ENCODE results near the gene CTNND2.

Gene CTNND2

GRCh38 chr5:11224436-11225187 is 679.6 kb downstream of the CTNND2 start:
- DNase-seq, result no peak

GRCh38 chr5:11222169-11222568 is 682.1 kb downstream of the CTNND2 start:
- no peak for DNase-seq

DNA sequence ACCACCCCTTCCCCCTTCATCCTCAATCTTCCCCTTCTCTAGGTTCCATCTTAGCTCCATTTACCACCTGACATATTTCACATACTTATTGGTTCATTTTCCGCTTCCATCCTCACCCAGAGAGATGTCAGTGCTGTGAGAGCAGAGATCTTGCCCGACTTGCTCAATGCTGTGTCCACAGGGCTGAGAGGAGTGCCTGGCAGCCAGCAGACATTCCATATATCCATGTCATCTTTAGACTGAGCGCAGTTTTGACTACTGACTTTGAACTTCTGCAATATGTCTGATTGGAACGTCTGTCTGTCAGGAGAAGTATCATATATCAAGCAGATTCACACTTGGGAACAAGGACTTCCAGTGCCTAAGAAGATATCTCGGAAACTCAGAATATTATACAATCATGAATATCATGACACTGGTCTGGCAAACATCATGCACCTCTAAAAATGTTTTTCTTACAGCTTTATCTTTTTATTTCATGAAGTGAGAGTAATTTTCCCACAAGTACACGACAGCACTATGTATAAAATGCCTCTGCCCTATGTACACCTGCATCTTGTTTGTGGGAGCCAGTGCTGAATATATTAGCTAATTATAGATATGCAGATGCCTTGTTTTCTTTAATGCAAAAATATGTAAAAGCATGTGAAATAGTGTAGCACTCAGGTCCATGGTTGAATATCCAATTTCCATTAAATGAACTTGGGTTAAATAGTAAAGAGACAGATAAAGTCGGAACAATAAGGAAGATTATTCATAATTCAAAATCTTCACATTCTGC is 689.2 kb downstream of the CTNND2 start:
- DNase-seq, result no peak

DNA sequence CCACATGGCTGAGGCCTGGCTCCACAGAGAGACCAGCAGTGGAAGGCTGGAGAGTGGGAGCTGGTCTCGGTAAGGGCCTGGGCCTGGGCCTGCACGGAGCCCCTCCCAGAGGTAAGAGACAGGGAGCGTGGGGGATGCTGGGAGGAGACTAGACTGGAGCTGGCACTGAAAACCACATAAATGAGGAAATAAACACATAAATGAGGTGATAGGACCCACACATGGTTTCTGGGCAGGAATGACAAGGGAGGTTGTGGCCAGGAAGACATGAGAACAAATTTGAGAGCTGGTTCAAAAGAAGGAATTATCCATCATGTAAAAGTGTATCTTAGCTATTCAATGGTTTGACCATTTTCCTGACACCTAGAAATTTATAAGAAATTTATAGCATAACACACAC is 691.5 kb downstream of the CTNND2 start:
- DNase-seq, result no peak

GRCh38 chr5:11197726-11198125 is 706.5 kb downstream of the CTNND2 start:
- no peak for DNase-seq

DNA sequence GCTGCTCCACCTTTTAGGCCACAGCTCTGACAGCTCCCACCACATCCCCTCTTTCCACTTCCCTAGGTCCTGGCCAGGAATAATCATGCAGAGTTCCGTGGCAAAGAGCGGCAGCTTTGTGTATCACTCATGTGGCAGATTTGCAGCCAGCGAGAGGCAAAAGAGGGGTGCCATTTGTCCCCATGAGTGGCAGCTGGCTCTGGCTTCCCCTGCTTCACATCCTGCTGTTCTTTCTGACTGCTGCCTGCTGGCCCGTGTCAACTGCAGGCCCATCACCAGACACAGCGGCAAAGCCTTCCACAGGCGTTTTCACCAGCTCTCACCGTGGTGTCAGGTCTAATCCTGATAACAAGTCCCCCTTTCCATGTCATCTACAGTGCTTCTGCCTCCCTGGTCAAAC is 712.6 kb downstream of the CTNND2 start:
- DNase-seq, result no peak

- no peak for DNase-seq
These were observed 721.7 kb downstream of the CTNND2 start for GRCh38 chr5:11182441-11183080.

DNA sequence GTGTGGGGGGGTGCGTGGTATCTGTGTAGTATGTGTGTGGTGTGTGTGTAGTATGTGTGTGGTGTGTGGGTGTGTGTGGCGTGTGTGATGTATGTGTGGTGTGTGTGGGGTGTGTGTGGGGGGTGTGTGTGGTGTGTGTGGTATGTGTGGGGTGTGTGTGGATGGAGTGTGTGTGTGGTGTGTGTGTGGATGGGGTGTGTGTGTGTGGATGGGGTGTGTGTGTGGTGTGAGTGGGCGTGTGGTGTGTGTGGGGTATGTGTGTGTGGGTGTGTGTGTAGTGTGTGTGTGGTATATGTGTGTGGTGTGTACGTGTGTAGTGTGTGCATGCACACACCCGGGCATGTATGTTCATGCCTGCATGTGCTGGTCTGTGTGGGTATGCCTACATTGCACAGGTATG is 722.3 kb downstream of the CTNND2 start:
- no peak for DNase-seq

DNA sequence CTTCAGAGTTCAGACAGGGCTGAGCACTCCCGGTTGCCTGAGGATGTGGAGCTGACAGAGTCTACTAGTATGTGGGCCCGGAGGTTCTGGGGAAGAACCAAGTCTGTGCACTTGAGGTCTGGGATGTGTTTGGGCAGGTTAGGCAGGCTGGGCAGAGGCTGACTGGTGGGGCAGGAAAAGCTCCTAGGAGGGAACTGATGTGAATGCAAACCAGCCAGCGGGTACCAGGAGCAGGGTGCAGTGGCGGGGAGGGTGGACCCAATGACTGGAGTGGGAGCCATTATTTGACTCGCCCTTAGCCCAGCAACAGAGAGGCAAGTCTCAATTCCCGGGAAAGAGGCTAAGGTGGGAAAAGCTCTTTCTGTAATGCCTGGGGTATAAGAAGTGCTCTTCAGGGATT is 723.4 kb downstream of the CTNND2 start:
- no peak for DNase-seq

- no peak for DNase-seq
These were observed 726.1 kb downstream of the CTNND2 start for GRCh38 chr5:11177999-11178711.

GRCh38 chr5:11174591-11174990 is 729.7 kb downstream of the CTNND2 start:
- no peak for DNase-seq

DNA sequence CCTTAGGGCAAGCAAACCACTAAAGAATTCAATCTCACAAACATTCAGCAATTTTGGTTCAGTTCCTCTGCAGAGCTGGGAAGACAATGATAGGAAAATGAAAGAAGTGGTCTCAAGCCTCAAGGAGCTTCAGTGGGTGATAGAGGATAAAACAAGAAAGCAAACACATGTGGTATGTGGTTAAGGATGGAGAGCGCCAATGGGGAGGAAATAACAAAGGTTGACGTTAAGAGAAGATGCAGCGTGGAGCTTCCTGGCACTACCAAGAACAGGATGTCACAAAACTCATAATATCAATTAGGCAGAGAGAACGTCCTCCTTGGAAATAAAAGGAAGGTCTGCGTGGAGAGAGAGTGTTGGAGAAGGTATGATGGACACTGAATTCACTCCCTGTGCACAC is 731.8 kb downstream of the CTNND2 start:
- no peak for DNase-seq

DNA sequence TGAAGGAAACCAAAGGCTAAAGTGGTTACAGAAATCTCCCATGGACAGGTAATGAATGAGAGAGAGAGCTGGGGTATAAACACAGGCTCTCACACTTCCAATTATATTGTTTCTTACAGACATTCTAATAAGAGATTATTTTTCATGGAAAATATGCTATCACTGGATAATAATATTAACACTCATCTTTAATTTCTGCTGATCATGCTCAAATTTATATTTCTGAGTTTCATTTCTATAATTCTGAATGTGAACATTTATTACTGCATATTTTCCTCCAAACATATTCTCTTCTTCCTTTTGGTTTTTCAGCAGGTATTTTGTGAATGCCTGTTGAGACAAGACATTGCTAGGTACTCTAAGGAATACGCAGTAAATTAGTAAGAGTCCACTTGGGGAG is 733.0 kb downstream of the CTNND2 start:
- no peak for DNase-seq

- DNase-seq, result no peak
These were observed 737.3 kb downstream of the CTNND2 start for GRCh38 chr5:11166923-11167322.

DNA sequence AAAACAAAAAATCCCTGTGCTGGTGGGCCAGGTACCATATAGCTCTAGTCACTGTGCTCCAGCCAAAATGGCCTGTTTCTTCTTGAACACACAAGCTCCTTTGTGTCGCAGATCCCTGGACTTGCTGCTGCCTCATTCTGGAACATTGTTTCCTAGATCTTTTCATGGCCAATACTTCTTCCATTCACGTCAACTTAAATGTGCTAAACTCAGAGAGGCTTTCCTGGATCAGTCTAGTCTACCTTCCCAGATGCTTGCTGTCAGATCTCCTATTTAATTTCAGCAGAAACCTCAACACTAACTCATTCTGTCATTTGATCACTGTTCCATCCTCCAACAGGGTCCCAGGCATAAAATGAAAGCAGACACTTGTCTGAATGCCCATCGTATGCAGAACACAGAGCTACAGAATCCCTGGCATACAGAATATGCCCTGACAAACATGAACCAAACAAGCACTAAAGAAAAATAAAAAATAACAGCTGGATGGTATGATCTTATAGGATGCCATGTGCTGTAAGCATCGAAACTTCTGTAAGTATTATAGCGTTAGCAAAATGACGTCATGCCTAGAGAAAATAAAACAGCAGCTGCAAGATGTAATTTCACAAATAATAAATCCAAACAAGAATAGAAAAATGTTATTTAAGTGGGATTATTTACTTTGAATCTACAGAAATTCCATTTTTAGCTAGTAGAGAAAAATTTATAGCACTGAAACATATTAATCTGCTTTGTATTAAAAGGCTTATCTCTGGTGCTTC is 739.5 kb downstream of the CTNND2 start:
- DNase-seq, result no peak

GRCh38 chr5:11157132-11157531 is 747.1 kb downstream of the CTNND2 start:
- DNase-seq, result no peak

- no peak for DNase-seq
These were observed 750.4 kb downstream of the CTNND2 start for GRCh38 chr5:11153670-11154382.

DNA sequence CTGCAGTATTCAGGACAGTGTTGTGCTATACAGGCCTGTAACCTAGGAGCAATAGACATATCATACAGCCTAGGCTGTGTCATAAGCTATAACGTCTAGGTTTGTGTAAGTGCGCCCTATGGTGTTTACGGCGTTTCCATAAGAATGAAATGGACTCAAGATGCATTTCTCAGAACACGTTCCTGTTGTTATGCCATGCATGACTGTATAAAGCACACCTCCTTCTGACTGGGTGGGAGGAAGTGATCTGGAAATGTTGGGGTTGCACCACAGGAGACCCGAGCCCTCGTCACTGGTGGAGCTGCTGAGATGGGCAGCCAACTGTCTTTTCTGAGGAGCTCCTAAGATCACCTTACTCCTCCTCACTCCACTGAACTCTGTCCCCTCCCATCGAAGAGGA is 751.9 kb downstream of the CTNND2 start:
- no peak for DNase-seq

GRCh38 chr5:11150976-11151375 is 753.3 kb downstream of the CTNND2 start:
- DNase-seq, result no peak

DNA sequence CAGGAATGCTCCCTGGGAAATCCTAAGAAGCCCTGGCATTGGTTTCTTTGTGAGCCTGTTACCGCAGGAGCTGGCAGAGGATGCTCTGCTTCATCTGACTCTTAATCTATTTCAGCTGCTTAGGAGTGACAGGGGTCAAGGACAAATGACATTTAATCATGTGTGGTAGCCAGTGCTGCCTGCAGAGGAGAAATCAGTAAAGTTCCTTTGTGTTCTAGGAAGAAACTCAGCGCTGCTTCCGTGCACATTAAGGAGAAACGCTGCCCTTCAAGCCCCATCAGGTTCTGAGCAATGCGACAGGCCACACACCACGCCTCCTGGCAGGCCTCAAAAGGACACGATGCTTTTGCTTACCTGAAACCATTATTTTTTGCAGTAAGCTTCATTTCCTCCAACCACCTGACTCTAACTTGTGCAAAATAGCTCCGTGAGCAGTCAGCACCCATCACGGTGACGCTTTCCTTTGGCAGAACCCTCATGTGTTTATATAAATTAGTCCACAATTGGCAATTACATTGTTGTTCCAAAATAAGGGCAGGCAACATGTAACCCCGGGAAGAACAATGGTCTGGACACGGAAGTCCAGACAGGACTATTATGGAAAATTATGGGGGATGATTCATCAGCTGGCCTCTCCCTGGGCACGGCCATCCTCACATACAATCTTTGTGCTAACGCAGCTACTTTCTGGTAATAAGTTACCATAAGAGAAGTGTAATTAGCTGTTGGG is 755.3 kb downstream of the CTNND2 start:
- DNase-seq, result no peak

GRCh38 chr5:11146171-11146570 is 758.1 kb downstream of the CTNND2 start:
- no peak for DNase-seq
